K562 (cell line): ENCODE results near the gene FLAD1. TPM values are rescaled to one million over a fixed set of nuclear protein-coding genes. Genes with fewer than 3 reads are reported as not detected.

Source experiments
- ARNT ChIP-seq, 2 experiments: fragments of 450-650 bp; IDR thresholded peaks; 2 replicates each; pipeline ENCODE4 v1.6.1; 2016; ENCODE audit warnings: mild to moderate bottlenecking in 1 of 2
- ATF7 ChIP-seq: fragments of 450-650 bp; IDR thresholded peaks from 2 replicates; pipeline ENCODE4 v1.7.1; 2014; ENCODE audit warnings: mild to moderate bottlenecking, moderate library complexity
- BCLAF1 ChIP-seq, 2 experiments: fragments of 450-650 bp in 1 of 2; IDR thresholded peaks; 2 replicates each; pipeline ENCODE4 v1.6.1; 2011 to 2017; ENCODE audit warnings: low read depth in 2 of 2, antibody characterized with exemption in 1 of 2, borderline replicate concordance in 1 of 2, low read length in 1 of 2, mild to moderate bottlenecking in 1 of 2, mixed read lengths in 1 of 2; ENCODE audit not compliant: control insufficient read depth in 1 of 2
- ETV5 ChIP-seq: sonication (generic); formaldehyde crosslinking; IDR thresholded peaks from 2 replicates; pipeline ENCODE4 v1.4.0; 2020; ENCODE audit warnings: low read depth, mild to moderate bottlenecking, missing genetic modification reagents
- HDGF ChIP-seq: fragments of 450-650 bp; IDR thresholded peaks from 2 replicates; pipeline ENCODE4 v1.6.1; 2016
- HMGN3 ChIP-seq: IDR thresholded peaks from 2 replicates; pipeline ENCODE4 v1.6.1; 2011; ENCODE audit warnings: borderline replicate concordance, low read depth, mild to moderate bottlenecking, mixed read lengths, low read length; ENCODE audit not compliant: insufficient read length; ENCODE audit errors: extremely low read depth
- NFATC3 ChIP-seq: fragments of 450-650 bp; IDR thresholded peaks from 2 replicates; pipeline ENCODE4 v1.6.1; 2017; ENCODE audit warnings: mild to moderate bottlenecking
- NFYB ChIP-seq: IDR thresholded peaks from 2 replicates; pipeline ENCODE4 v1.6.1; 2011; ENCODE audit warnings: mild to moderate bottlenecking, moderate library complexity; ENCODE audit not compliant: insufficient read length; ENCODE audit errors: extremely low read depth
- RB1 ChIP-seq: fragments of 450-650 bp; IDR thresholded peaks from 2 replicates; pipeline ENCODE4 v1.6.1; 2017; ENCODE audit warnings: low read depth, mild to moderate bottlenecking
- TFE3 ChIP-seq: fragments of 450-650 bp; formaldehyde crosslinking; IDR thresholded peaks from 2 replicates; pipeline ENCODE4 v1.4.0; 2020; ENCODE audit warnings: mild to moderate bottlenecking, mixed read lengths
- ZBTB11 ChIP-seq, 3 experiments: fragments of 200-800 bp in 1 of 3; fragments of 250-450 bp in 1 of 3; fragments of 450-650 bp in 1 of 3; sonication (Bioruptor Pico) in 1 of 3; sonication (Bioruptor generic) in 1 of 3; formaldehyde crosslinking in 1 of 3; IDR thresholded peaks; 2 replicates each; pipeline versions ENCODE4 v1.6.1 to v1.8.0; 2016 to 2022; ENCODE audit warnings: mild to moderate bottlenecking in 2 of 3, missing genetic modification characterization in 2 of 3, missing compliant biosample characterization in 1 of 3, moderate library complexity in 1 of 3
- ZNF165 ChIP-seq: fragments of 250-450 bp; sonication (Bioruptor Pico); IDR thresholded peaks from 2 replicates; pipeline ENCODE4 v1.4.0; 2020; ENCODE audit warnings: borderline replicate concordance
- ZNF740 ChIP-seq, 3 experiments: fragments of 200-800 bp in 1 of 3; sonication (Bioruptor generic) in 1 of 3; sonication (generic) in 1 of 3; formaldehyde crosslinking in 1 of 3; IDR thresholded peaks; 2 replicates each; pipeline versions ENCODE4 v1.6.1 to v1.8.0; 2016 to 2022; ENCODE audit warnings: mild to moderate bottlenecking in 2 of 3, missing compliant biosample characterization in 2 of 3, missing genetic modification characterization in 2 of 3, missing genetic modification reagents in 1 of 3
- ZNF79 ChIP-seq: fragments of 250-450 bp; sonication (Bioruptor Pico); IDR thresholded peaks from 2 replicates; pipeline ENCODE4 v1.4.0; 2020; ENCODE audit warnings: low read depth, mild to moderate bottlenecking, moderate library complexity
- polyA plus RNA-seq, 8 experiments: library from polyadenylated mRNA; depleted of rRNA in 4 of 8; stranded (reverse) in 5 of 8; unstranded in 3 of 8; fragments of >200 nt; fragmentation: Nextera tagmentation in 2 of 8; fragmentation: Illumina TruSeq in 1 of 8; extraction: Ambion mirVana in 2 of 8; extraction: Trizol in 1 of 8; gene quantifications; 2 replicates each; pipeline versions ENCODE4 v1.2.1 to v1.2.3, GENCODE V29; 2011 to 2014; ENCODE audit warnings: inconsistent platforms in 1 of 8, missing spikeins in 1 of 8
- total RNA-seq, 7 experiments: library from RNA; depleted of rRNA in 6 of 7; stranded (reverse); fragments of >200 nt in 6 of 7; fragmentation: Illumina TruSeq in 2 of 7; extraction: Trizol in 2 of 7; gene quantifications; 2 replicates each; pipeline versions ENCODE4 v1.2.1 to v1.2.3, GENCODE V29; 2011 to 2021; ENCODE audit warnings: low replicate concordance in 1 of 7

The FLAD1 gene
- total and polyA plus RNA-seq, 9 of the 15 experiments (the other 6 are each of a cell fraction or from before 2014, with no cell fraction given): 24.9 to 85.8 (median 67.0) TPM

- no peak for TF ChIP-seq ETV5 (CRISPR knock-in tag)
- no peak for TF ChIP-seq ATF7
- 0 out of 2 replicates have a peak, but pooled peaks have one; percentile 54 for TF ChIP-seq HDGF
- no peak for TF ChIP-seq NFATC3
- TF ChIP-seq ZNF740 (CRISPR knock-in tag; IDR thresholded peaks at IDR 0.05): no peak
- no peak for TF ChIP-seq ZNF740 (tag; IDR thresholded peaks at IDR 0.05)
- no peak for TF ChIP-seq TFE3 (CRISPR knock-in tag)
- no peak for TF ChIP-seq BCLAF1 (IDR thresholded peaks at IDR 0.05; ENCODE audit: borderline replicate concordance in 1 of 2, control insufficient read depth in 1 of 2, low read depth in 2 of 2, low read length in 1 of 2)
- TF ChIP-seq ZBTB11 (CRISPR knock-in tag; IDR thresholded peaks at IDR 0.05): no peak
- no peak for TF ChIP-seq ZNF79 (CRISPR knock-in tag)
- no peak for TF ChIP-seq ZNF165 (CRISPR knock-in tag)
- TF ChIP-seq ARNT (IDR thresholded peaks at IDR 0.05): 0 out of 4 replicates have a peak, but pooled peaks of 1 of the 2 experiments have one; percentile 30
- TF ChIP-seq HMGN3: no peak
- no peak for TF ChIP-seq RB1
- TF ChIP-seq NFYB: no peak
Observed at GRCh38 chr1:155004352-155005075, 21.4 kb downstream of the FLAD1 start (continued).
